GM18505 (cell line): ENCODE data around the gene L3MBTL1.

Experiments used
- ATAC-seq: cut with Tn5 transposase; IDR thresholded peaks from one replicate; pipeline ENCODE4 v1.9.1; 2021; ENCODE audit not compliant: unreplicated experiment
- POLR2A ChIP-seq: IDR thresholded peaks from 4 replicates; pipeline ENCODE4 v1.6.1; 2011; ENCODE audit warnings: borderline replicate concordance; ENCODE audit not compliant: insufficient read depth, insufficient read length; ENCODE audit errors: extremely low read depth

The L3MBTL1 gene

DNA sequence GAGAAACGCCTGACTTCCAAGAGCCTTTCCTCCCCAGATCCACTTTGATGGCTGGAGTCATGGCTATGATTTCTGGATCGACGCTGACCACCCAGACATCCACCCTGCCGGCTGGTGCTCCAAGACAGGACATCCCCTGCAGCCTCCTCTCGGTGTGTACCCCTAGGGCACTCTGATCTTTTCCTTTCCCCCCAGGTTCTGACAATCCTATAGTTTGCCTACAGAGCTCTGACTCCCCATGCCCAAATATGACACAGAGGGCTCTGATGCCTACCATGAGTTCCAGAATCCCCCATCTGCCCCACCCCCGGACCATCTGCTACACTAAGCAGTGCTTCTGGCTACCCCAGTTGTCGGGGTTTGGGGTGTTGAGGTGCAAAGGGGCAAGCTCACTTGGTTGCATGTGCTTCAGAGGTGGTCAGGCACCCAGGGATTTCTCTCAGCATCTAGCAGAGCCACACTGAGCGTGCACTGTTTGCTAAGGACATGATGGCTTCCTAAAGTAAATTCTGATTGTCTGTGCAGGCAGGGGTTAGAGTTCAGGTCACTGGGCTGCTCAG is 27.4 kb downstream of the L3MBTL1 start:
- no peak for TF ChIP-seq POLR2A
- ATAC-seq: no peak

DNA sequence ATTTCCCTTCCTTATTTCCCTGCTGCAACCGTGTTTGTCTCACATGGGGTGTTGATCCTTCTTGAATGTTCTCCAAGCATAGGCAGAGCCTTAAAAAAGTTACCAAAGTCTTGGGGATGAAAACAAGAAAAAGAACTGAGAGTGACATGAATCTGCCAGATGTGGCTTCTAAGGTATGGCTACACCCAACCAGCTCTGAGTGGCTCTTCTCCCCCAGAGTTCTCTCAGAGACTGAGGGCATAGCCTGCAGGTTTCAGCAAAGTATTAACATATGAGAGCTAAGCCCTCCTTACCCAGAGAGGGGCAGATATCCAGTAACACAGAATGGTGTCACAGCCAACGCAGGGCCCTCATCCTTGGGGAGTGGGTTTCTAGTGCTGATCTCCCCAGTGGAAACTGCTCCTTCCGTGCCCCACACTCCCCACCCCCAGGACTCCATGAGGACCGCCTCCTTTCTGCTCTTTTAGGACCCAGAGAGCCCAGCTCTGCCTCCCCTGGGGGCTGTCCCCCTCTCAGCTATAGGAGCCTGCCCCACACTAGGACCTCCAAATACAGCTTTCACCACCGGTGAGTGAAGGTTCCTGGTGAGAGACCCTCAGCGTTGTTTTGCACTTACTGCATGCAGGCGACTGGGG is 28.0 kb downstream of the L3MBTL1 start:
- no peak for TF ChIP-seq POLR2A
- no peak for ATAC-seq

DNA sequence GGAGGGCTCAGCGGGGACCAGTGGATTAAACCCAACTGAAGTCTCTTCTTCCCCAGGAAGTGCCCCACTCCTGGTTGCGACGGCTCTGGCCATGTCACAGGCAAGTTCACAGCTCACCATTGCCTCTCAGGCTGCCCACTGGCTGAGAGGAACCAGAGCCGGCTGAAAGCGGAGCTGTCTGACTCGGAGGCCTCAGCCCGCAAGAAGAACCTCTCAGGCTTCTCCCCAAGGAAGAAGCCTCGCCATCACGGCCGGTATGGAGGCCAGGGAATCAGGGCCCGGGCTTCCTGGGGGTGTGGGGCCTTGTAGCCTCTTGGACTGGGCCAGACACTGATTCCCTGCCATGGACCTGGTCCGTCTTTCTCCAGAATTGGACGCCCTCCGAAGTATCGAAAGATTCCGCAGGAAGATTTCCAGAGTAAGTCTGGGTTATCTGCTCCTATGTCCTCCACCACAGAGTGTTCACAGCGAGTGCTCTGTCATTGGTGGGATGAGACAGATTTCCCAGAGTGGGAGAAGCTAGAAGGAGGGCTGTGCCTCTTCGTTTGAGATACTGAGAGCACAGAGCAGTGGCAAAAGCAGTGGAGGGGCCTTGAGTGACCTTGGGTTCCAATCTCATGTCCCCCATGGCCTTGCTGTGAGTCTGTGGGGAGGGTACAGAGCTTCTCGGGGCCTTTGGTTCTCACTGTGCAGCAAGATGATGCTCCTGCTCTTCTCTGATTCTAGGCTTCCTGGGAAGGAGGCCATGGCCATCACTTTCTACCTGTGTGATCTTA is 28.7 kb downstream of the L3MBTL1 start:
- TF ChIP-seq POLR2A: no peak
- no peak for ATAC-seq

GRCh38 chr20:43536817-43537440 is 29.4 kb downstream of the L3MBTL1 start:
- no peak for TF ChIP-seq POLR2A
- ATAC-seq: no peak

- no peak for ATAC-seq
- no peak for TF ChIP-seq POLR2A
Measured at GRCh38 chr20:43537921-43538877, 30.7 kb downstream of the L3MBTL1 start.

DNA sequence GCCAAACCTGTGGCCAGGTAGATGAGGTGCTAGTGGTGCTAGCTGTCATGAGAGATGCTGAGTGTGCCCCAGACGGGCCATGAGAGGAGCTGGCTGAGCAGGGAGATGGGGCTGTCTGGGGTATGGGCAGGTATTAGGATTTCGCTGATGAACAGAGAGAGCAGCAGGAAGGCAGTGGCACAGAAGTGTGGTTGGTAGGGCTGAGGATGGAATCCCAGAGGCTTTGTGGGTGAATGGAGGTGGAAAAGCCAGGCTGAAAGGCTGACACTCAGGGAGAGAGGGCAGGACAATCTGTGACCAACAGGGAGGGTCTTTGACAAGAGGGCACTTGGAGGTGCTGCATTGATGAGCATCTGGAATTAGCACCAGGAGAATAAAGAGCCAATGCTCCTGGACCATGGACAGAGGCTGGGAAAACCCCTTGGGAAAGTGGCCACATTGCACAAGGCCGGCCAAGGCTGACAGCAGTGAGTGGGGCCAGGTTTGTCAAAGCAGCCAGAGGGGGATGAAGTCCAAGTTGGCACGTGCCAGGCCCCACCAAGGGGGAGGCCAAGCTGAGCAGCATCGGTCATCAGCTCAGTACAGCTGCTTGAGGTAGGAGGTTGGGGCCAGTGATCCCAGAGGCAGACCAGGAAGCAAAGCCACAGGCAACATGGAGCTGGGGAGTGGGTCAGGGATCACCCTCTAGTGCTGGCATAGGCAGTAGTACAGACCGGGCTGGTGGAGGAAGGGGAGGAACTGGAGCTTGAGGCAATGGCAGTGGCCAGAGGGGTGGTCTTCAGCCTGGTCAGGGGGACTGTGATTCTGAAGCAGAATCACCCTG is 31.6 kb downstream of the L3MBTL1 start:
- TF ChIP-seq POLR2A: no peak
- ATAC-seq: no peak

DNA sequence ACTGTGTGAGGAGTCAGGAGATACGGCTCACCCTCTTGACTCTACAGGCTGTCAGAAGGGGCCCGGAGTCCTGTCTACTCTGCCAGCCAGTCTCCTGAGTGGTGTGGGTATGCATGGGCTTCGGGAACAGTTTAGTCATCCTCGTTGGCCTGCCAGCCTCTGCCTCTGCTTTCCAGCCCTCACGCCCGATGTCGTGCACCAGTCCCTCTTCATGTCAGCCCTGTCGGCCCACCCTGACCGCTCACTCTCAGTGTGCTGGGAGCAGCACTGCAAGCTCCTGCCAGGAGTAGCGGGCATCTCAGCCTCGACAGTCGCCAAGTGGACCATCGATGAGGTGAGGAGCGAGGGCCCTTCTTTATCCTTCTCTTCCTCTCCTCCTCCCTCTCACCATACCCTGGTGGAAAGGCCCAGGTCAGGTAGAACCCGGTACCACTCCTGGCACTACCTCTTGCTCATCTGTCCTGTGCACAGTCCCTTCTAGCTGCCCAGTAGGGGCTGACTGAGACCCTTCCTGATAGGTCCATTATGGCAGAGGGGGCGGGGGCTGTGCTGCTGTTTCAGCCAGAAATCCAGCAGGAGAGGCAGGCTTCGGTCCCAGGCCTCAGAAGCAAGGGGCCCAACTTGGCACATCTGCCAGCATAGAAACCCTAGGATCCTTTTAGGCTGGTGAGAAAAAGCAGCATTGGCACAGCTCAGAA is 32.6 kb downstream of the L3MBTL1 start:
- ATAC-seq: no peak

DNA sequence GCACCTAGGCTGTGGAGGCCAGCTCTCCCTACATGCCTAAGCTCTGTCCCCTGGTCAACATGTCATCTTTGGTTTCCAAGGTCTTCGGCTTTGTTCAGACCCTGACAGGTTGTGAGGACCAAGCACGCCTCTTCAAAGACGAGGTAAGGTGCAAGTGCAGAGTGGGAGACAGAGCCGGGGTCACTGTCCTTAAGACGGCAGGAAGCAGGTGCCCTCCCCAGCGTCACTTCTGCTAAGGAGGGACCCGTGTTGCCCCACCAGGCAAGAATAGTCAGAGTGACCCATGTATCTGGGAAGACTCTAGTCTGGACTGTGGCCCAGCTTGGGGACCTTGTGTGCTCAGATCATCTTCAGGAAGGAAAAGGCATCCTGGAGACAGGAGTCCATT is 33.2 kb downstream of the L3MBTL1 start:
- TF ChIP-seq POLR2A: no peak
- no peak for ATAC-seq

More for the DNA sequence above, 32.6 kb downstream of the L3MBTL1 start:
- TF ChIP-seq POLR2A: no peak

DNA sequence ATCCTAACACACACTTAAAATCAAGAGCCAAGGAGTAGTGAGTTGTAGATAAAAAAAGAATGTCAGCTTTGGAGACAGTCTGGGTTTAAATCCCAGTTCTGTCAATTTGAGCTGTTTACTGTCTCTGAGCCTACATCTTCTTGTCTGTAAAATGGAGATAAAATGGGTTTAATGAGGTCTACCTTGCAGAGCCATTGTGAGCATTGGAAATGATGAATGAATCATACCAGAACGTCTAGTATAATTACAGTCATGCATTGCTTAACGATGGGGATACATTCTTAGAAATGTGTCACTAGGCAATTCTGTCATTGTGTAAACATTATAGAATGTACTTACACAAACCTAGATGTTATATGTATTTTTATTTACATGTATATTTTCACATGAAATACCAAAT is 33.7 kb downstream of the L3MBTL1 start:
- no peak for TF ChIP-seq POLR2A
- no peak for ATAC-seq

DNA sequence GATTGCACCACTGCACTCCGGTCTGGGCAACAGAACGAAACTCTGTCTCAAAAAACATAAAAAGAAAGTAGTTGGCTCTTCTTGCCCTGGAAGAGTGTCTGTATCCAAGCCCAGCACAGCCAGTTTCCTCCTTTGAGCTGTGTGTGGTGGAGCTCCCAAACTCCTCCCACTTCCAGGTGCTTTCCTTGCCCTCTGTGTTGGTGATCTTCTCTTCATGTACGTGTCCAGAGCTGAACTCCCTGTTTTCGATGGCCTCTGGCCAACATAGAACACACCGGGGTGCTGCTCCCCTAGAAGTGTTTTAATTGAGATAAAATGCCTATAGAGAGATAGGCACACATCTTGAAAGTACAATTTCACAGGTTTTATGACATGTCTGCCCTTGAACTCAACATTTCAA is 34.7 kb downstream of the L3MBTL1 start:
- no peak for TF ChIP-seq POLR2A
- ATAC-seq: no peak

DNA sequence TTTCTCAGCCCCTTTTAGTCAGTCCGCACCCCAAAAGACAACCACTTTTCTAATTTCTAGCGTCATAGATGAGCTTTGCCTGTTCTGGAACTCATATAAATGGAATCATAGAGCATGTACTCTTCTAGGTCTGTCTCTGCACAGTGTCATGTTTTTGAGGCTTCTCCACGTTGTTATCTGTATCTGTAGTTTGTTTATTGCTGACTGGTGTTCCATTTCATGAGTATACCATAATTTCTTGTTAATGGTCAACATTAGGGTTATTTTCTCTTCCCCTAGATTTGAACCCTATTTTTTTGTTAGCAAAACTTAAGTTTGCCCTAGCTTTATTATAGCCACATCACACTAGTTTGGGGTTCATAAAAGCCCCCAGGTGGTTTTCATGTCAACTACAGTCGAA is 35.2 kb downstream of the L3MBTL1 start:
- no peak for TF ChIP-seq POLR2A
- ATAC-seq: no peak
